Ecto neural progenitor cell (in vitro differentiated cells): ENCODE measurements around the gene COIL.
"Not testable (repeated sequence)": the region's sequence is repeated elsewhere in the genome, so short reads cannot be mapped to it uniquely, and the experiment has no call there.

ENCODE experiments used
- DNase-seq: peaks from one replicate; pipeline ENCODE4 v3.0.0-alpha.2; 2018; ENCODE audit warnings: low spot score

COIL gene

DNA sequence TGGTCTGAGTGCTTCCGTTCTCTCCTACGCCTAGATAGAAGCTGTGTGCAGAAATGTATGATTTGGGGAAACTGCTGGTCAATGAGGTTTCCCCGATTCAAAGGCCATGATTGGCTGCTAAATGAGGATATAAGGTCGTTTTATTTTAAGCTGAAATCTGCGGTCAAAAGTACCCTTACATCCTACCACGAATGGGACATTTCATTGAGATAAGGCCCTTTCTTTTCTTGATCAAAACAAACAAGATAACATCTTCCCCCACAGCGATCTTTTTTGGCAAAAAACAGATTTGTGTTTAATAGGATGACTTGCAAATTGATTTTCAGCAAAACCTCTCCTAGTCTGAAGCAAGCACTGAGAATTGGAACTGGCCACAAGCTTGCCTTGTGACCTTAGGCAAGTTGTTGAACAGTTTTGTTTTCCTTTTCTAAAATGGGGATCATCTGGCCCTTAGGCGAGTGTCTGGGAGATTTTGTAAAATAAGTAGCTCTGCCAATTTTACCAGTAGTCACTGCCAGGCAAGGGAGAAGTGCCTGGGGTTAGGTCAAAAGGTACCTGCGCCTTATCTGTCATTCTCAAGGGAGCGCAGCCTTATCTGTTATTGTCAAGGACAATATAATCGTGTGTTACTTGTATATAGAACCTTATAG lies 17.7 kb upstream of the COIL start:
- DNase-seq = no peak

DNA sequence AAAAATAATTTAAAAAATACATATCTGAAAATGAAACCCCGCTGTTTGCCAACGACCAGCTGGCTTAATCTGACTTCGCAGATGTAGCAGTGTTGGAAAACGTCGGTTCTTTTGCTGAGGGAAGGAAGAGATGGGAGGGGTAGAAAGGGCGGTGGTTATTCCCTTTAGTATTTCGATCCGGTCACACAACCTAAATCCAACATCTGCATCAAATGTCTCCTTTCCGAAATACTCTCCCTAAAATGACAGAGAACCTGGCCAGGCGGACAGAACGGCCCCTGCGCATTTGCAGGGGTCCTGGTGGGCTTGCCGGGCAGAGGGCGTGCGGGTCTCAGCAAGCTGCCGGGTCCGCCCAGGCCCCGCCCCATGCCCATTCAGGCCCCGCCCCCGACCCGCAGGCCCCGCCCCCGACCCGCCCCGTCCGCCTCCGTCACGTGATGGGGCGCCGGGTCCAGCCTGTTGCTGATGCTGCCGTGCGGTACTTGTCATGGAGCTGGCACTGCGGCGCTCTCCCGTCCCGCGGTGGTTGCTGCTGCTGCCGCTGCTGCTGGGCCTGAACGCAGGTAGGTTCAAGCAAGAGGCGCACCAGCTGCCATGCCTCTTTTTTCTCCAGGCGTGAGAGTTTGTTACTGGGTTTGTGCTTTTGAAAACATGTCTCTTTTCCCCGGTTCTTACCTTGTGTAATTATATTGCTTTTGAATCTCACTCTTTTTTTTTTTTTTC lies 17.0 kb upstream of the COIL start, which contains the start of gene SCPEP1:
TSS of gene SCPEP1 (plus strand) at position 459 of the 723 bp plus-strand sequence. CDS start at position 488, 29 bp downstream.
- peak; percentile 97 for DNase-seq

- DNase-seq = no peak
Measured at GRCh38 chr17:56976941-56977608, 16.2 kb upstream of the COIL start.

DNA sequence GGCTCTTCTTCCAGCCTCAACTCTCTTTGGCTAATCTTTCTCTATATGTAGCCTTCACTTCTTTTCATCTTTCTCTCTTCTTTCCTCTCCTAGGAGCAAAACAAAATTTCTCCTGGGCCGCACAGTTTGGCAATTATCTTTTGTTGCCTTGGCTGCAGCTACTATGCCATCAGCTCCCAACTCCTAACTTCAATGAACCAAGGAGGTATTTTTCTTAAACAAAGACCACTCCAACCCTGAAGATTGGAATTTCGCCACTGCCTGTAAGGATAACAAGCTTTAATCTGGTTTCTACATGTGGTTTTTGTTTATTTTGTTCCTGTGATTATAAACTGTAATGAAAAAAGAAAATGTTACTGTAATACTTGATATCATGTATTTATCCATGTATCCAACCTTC lies 14.8 kb upstream of the COIL start:
- no peak for DNase-seq

GRCh38 chr17:56974055-56974454 lies 13.2 kb upstream of the COIL start:
- DNase-seq = no peak

GRCh38 chr17:56973520-56973919 lies 12.7 kb upstream of the COIL start:
- DNase-seq = peak; percentile 34

GRCh38 chr17:56972111-56972730 lies 11.4 kb upstream of the COIL start:
- DNase-seq = no peak

DNA sequence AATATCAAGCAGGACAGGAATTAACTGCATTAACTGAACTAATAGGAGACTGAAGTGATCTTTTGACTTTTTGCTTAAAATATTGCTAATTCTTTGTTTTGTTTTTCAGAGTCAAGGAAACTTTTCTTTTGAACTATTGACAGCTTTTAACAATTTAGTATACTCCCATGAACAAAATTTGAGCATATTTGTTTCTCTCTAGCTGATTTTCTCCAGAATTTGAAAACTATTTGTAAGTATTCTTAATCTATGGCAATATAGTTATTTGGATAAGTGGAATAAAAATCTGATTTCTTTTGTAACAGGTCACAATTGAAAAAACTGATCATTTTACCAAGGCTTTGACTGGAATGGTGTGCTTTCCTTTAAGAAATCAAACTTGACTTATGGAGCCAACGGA lies 10.1 kb upstream of the COIL start:
- DNase-seq = no peak

- no peak for DNase-seq
Measured at GRCh38 chr17:56966338-56966737, 5.5 kb upstream of the COIL start.

GRCh38 chr17:56965681-56966080 lies 4.8 kb upstream of the COIL start:
- DNase-seq = not testable (repeated sequence)

DNA sequence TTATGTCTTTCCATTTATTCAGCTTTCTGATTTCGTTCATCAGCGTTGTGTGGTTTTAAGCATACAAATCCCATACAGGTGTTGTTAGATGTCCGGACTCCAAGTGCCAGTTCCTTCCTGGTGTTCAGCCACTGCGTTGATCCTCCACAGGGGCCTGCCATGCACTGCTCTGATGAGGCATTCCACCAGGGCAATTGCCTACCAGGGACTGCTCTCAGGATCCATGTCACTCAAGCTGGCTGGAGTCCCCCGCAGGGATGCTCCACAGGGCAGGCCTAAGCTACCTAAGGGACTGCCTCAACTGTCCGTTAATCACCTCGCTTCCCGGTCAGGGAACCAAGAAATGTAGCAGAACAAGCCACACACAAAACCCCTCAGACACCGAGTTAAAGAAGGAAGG lies 4.4 kb upstream of the COIL start:
- DNase-seq = not testable (repeated sequence)

- DNase-seq = no peak
Measured at GRCh38 chr17:56956992-56957391, 3.9 kb downstream of the COIL start.

DNA sequence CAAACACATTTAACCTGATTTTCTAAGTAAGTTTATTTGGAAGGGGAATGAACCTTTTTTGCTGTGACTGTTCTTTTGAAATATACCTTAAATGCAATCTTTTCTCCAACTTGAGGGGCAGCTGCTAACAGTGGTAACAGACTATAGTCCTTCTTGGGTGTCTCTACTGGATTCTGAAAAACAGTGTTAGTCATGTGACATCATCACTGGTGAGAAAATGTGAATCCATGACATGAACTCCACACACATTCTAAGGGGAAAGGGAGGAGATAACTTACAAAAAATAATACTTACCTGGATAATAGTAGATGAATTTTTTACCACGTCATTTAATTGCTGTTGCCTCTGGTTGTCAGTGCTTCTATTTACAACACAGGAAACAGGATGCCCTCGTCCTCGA lies 11.3 kb downstream of the COIL start:
- no peak for DNase-seq

DNA sequence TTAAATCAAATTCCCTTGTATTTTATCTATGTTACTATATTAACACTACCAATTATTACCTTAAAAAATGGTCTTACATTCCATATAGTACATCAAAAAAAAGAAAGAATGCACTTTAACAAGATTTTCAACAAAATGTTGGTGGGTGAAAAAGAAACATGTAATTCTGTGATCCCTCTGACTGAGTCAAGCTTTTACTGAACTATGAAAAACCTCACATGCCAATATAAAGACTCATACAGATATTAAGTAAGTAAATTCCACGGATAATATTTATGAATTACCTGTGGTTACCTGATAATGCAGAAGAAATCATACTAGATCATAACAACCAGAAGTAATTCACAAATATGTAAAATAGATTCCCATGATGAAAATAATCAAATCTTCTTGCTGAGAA lies 12.4 kb downstream of the COIL start:
- DNase-seq = no peak

DNA sequence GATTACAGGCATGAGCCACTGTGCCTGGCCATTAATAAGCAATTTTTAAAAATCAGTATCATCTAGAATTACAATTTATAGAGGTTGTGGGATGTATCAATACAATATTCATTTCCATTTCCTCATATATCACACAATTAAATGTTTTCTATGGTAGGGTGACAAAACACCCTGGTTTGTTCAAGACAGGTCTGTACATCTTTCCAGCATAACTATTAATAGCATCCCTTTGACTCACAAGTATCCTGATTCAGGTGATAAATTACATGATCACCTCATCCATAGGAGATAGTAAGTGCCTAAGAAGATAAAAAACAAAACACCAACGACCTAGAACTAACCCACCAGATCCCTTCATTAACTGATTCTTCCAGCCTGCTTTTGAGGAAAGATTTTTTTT lies 13.1 kb downstream of the COIL start:
- DNase-seq = no peak

DNA sequence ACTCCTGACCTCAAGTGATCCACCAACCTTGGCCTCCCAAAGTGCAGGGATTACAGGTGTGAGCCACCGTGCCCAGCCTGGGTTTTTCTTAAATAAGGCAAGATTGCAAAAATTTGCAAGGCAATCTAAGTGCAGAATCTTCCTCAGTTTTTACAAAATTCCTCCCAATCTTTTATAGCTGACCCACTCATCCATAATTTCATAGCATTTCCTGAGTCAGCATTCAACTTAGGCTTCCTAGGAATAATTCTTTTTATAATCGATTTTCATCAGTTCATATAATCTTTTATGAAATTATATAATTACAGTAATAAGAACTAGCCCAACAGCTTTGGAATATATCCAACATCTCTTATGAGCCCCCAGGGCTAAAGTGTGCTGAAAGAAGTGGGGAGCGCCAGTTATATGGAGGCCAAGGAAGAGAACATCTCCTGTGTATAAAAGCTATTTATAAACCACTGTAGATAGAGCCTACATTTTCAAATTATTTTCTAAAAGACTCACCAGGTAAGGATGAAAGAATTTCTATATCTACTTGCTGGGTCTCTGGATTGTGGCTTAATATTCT lies 14.8 kb downstream of the COIL start:
- DNase-seq = no peak

GRCh38 chr17:56943505-56944125 lies 17.2 kb downstream of the COIL start:
- no peak for DNase-seq

GRCh38 chr17:56939869-56940484 lies 20.9 kb downstream of the COIL start:
- DNase-seq = no peak

DNA sequence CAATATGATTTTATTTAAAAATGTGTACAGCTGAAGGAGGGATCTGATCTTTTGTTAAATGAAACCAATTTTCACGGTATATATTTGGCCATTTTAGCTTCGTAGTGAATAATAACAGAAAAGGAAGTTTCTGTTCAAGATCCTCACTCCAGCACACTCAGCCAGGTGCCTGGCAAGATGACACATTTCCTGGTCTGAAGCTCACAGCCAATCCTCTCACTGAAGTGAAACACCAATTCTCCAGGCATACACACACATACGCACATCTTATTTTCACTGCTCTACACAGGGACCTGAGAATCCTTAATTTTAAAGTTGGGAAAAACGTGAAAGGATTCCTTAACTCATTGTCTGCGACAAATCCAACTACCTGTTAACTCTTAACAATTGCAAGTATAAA lies 22.6 kb downstream of the COIL start:
- not testable (repeated sequence) for DNase-seq

DNA sequence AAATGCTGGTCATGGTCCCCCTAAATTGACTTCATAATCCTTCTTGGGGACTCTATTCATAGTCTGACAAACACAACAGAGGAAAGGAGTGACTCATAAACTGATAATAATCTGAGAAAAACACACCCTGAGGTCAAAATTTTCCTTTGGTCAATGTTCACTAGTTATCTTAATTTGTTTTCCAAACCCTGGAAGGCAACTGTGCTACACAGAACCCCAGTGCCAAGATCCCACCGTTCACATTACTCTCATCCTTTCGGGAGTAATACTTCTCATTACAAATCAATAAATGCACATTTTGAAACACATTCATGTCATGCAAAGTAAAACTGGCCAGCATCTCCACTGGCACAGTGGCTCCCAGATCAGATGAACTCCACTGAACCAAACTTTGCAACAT lies 23.2 kb downstream of the COIL start:
- DNase-seq = no peak

- no peak for DNase-seq
Measured at GRCh38 chr17:56936697-56937322, 24.0 kb downstream of the COIL start.
